Stomach (tissue), 9 donors: ENCODE data around the gene MATCAP1. TPM values are rescaled to one million over a fixed set of nuclear protein-coding genes. Genes with fewer than 3 reads are reported as not detected.
A peak's percentile ranks its signal among the peaks of the same experiment; 100 is the strongest.

Experiments
- DNase-seq, 2 donors: peaks; one replicate each; pipeline versions ENCODE4 v3.0.0 to v3.0.0-alpha.2; 2013 to 2019
- H3K27ac ChIP-seq, 5 donors: fragments of 200-600 bp in 4 of 5; sonication (generic) in 4 of 5; one replicate each; pipeline ENCODE4 v1.5.1; 2013 to 2019; ENCODE audit warnings: mild to moderate bottlenecking in 1 of 5, moderate library complexity in 1 of 5
- H3K27me3 ChIP-seq, 3 donors: fragments of 200-600 bp; sonication (generic); one replicate each; pipeline ENCODE4 v1.5.1; 2017 to 2019; ENCODE audit warnings: mixed run types in 1 of 3
- H3K36me3 ChIP-seq, 4 donors: fragments of 200-600 bp; sonication (generic); 1 replicate in 3 of 4; 2 replicates in 1 of 4; pipeline ENCODE4 v1.5.1; 2016 to 2019
- H3K4me1 ChIP-seq, 4 donors: fragments of 200-600 bp; sonication (generic); one replicate each; pipeline ENCODE4 v1.5.1; 2016 to 2019
- H3K4me3 ChIP-seq, 4 donors: fragments of 200-600 bp; sonication (generic) in 3 of 4; one replicate each; pipeline ENCODE4 v1.5.1; 2016 to 2019; ENCODE audit warnings: mild to moderate bottlenecking in 1 of 4
- H3K9me3 ChIP-seq, 4 donors: fragments of 200-600 bp; sonication (generic); one replicate each; pipeline ENCODE4 v1.5.1; 2016 to 2019
- CTCF ChIP-seq, 7 experiments: fragments of 450-650 bp in 4 of 7; fragments of 200-600 bp in 3 of 7; sonication (generic) in 3 of 7; IDR thresholded peaks; one replicate each; pipeline ENCODE4 v1.5.1; 2016 to 2019; ENCODE audit warnings: antibody characterized with exemption in 7 of 7, control low read depth in 2 of 7, mild to moderate bottlenecking in 1 of 7
- EP300 ChIP-seq: sonication (generic); formaldehyde crosslinking; IDR thresholded peaks from one replicate; pipeline ENCODE4 v1.6.1; 2017; ENCODE audit warnings: antibody characterized with exemption
- POLR2A ChIP-seq, 4 donors: fragments of 450-650 bp; IDR thresholded peaks; one replicate each; pipeline ENCODE4 v1.6.1; 2016; ENCODE audit warnings: antibody characterized with exemption in 4 of 4, control low read depth in 2 of 4, mild to moderate bottlenecking in 1 of 4, moderate library complexity in 1 of 4
- POLR2AphosphoS5 ChIP-seq, 3 donors: sonication (generic); formaldehyde crosslinking; IDR thresholded peaks; one replicate each; pipeline ENCODE4 v1.6.1; 2016; ENCODE audit warnings: antibody characterized with exemption in 3 of 3
- WGBS, 5 donors: extraction: QIAGEN DNeasy Blood & Tissue Kit in 3 of 5; methylation state at CpG; one replicate each; pipeline versions ENCODE4 v1.1.5 to v1.1.7; 2013 to 2018; 5-methylcytosine and 5-hydroxymethylcytosine counted together
- intact Hi-C: fragments of 100-400 bp; cut with DNase I; formaldehyde crosslinking; loops from one replicate; pipeline ENCODE4 v1.15.1; 2023; ENCODE audit warnings: low total_unique reads
- polyA plus RNA-seq, 3 donors: library from polyadenylated mRNA; stranded (reverse); fragments of 200-250 nt; gene quantifications; one replicate each; pipeline ENCODE4 v1.2.3, GENCODE V29; 2013
- total RNA-seq, 5 donors: library from RNA; depleted of rRNA; stranded (reverse); fragments of >200 nt; gene quantifications; one replicate each; pipeline versions ENCODE4 v1.1.0 to v1.2.3, GENCODE V29; 2014 to 2016
- donor health status: healthy with polysubstance abuse.
- donor health status: Bipolar disorder and iron deficiency.
- donor health status: healthy.

MATCAP1 gene
- total and polyA plus RNA-seq, 8 donors = 8.5 to 156 (median 18.8) TPM

DNA sequence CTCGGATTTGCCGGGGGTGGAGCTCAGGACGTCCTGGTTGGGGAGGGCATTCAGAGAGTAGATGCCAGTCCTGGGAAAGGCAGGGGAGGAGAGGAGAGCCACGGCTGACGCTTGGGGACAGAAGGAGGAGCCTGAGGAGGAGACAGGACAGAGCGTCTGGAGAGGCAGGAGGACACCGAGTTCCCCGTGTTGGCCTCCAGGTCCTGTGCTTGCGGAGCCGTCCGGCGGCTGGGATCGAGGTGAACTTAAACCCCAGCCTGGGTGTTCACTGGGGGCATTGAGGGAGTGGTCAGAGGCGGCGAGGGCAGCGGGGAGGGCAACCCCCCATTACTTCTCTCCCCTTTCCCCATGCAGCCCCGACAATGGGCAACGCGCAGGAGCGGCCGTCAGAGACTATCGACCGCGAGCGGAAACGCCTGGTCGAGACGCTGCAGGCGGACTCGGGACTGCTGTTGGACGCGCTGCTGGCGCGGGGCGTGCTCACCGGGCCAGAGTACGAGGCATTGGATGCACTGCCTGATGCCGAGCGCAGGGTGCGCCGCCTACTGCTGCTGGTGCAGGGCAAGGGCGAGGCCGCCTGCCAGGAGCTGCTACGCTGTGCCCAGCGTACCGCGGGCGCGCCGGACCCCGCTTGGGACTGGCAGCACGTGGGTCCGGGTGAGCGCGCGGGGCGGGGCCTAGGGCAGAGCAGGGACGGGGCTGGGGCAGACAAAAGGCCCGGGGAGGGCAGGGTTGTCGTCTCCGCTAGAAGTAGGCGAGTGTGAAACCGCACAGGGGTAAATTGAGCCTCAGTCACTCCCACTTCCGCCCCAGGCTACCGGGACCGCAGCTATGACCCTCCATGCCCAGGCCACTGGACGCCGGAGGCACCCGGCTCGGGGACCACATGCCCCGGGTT is 9.7 kb downstream of the MATCAP1 start:
- Histone ChIP-seq H3K27ac (peak overlapping the region; percentile 63 to 92 (median 89)), H3K36me3 (peaks cover 0 to 7% (median 1%) of the 10 kb centered on the region in 4 donors), H3K9me3 (no peaks in the 10 kb centered on the region), H3K4me3 (peak overlapping the region; percentile 43 to 52 (median 49)), H3K4me1 (peaks cover 55 to 80% (median 66%) of the 10 kb centered on the region in 4 donors), H3K27me3 (peaks cover 0 to 34% (median 0%) of the 10 kb centered on the region in 3 donors)
- TF ChIP-seq EP300 = no peak
- peak in 4 of 7 experiments; percentile 13 to 44 (median 24) for TF ChIP-seq CTCF (IDR thresholded peaks at IDR 0.05)
- peak; percentile 73 to 93 (median 92) for TF ChIP-seq POLR2AphosphoS5 (IDR thresholded peaks at IDR 0.05)
- TF ChIP-seq POLR2A (IDR thresholded peaks at IDR 0.05) = peak in 1 of 4 donors; percentile 69
- peak; percentile 94 to 96 for DNase-seq
- WGBS, 5 donors = 0 to 2% (median 1%) methylated on average over 23 to 71 of the region's 71 CpGs
- intact Hi-C loops = no loop called here

DNA sequence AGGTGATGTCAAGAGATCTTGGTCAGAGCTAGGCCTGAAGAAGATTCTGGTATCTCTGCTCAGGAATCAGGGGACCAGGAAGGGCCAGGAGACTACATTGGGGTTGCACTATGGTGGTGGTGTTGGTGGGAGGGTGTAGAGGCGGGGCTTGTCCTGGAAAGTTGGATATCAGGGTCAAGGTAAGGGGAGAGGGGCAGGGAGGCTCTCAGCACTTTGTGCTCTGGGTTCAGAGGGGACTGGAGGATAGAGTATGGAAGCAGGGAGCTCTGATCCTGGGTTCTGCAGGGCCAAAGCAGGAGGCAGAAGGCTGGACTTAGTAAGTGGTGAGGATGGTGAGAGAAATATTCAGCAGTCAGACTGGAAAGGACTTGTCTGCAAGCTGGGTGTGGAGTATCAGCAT is 10.4 kb downstream of the MATCAP1 start:
- Histone ChIP-seq H3K27ac (peak overlapping the region; percentile 63 to 92 (median 89)), H3K4me1 (peaks cover 48 to 77% (median 64%) of the 10 kb centered on the region in 4 donors)
- WGBS, 5 donors = 78 to 94% (median 86%) methylated on average over 1 of the region's 1 CpG

GRCh38 chr16:67170949-67171649 is 12.7 kb downstream of the MATCAP1 start:
- Histone ChIP-seq H3K9me3 (no peaks in the 10 kb centered on the region), H3K4me3 (peak overlapping the region; percentile 43 to 55 (median 49)), H3K27me3 (peaks cover 0 to 52% (median 0%) of the 10 kb centered on the region in 3 donors), H3K4me1 (peaks cover 40 to 63% (median 53%) of the 10 kb centered on the region in 4 donors), H3K27ac (peak overlapping the region; percentile 85 to 91 (median 88)), H3K36me3 (peaks cover 0 to 3% (median 0%) of the 10 kb centered on the region in 4 donors)
- 39 to 46% (median 44%) methylated on average over 14 of the region's 14 CpGs for WGBS, 5 donors
- intact Hi-C loops = no loop called here
- no peak for TF ChIP-seq EP300
- no peak for TF ChIP-seq CTCF (IDR thresholded peaks at IDR 0.05)
- no peak for TF ChIP-seq POLR2AphosphoS5 (IDR thresholded peaks at IDR 0.05)
- TF ChIP-seq POLR2A (IDR thresholded peaks at IDR 0.05) = no peak
- DNase-seq = peak in 1 of 2 donors; percentile 56

More for the DNA sequence above, 10.4 kb downstream of the MATCAP1 start:
- Histone ChIP-seq H3K36me3 (peaks cover 0 to 7% (median 1%) of the 10 kb centered on the region in 4 donors), H3K9me3 (no peaks in the 10 kb centered on the region), H3K4me3 (peak overlapping the region; percentile 43 to 52 (median 49)), H3K27me3 (peaks cover 0 to 38% (median 0%) of the 10 kb centered on the region in 3 donors)
- TF ChIP-seq POLR2AphosphoS5 (IDR thresholded peaks at IDR 0.05) (no peak), CTCF (IDR thresholded peaks at IDR 0.05) (no peak), POLR2A (IDR thresholded peaks at IDR 0.05) (no peak), EP300 (no peak)
- DNase-seq = no peak
- intact Hi-C loops = no loop called here
